HG02852 (cell line): ENCODE results near the gene CAD.
"Not testable (repeated sequence)": the region's sequence is repeated elsewhere in the genome, so short reads cannot be mapped to it uniquely, and the experiment has no call there.

ENCODE experiments used
- ATAC-seq: cut with Tn5 transposase; IDR thresholded peaks from one replicate; pipeline ENCODE4 v1.9.1; 2021; ENCODE audit warnings: mild to moderate bottlenecking, moderate library complexity; ENCODE audit not compliant: unreplicated experiment

Gene CAD

GRCh38 chr2:27251766-27252165 is 34.6 kb downstream of the CAD start:
- no peak for ATAC-seq

GRCh38 chr2:27255187-27255586 is 38.0 kb downstream of the CAD start:
- no peak for ATAC-seq

GRCh38 chr2:27255660-27256059 is 38.5 kb downstream of the CAD start:
- no peak for ATAC-seq

- no peak for ATAC-seq
These were observed 39.8 kb downstream of the CAD start for GRCh38 chr2:27256855-27257454.

GRCh38 chr2:27258051-27258450 is 40.9 kb downstream of the CAD start:
- ATAC-seq, result no peak

- ATAC-seq, result no peak
These were observed 44.2 kb downstream of the CAD start for GRCh38 chr2:27261241-27261925.

- ATAC-seq, result no peak
These were observed 44.7 kb downstream of the CAD start for GRCh38 chr2:27261926-27262298.

- ATAC-seq, result no peak
These were observed 45.5 kb downstream of the CAD start, which contains the start of gene SLC30A3 for GRCh38 chr2:27262379-27263286. Gene SLC30A3 (minus strand): TSS chr2:27263047. CDS start chr2:27262906, 141 bp downstream.

GRCh38 chr2:27263287-27264252 is 46.4 kb downstream of the CAD start:
- ATAC-seq, result no peak

- ATAC-seq, result no peak
These were observed 47.1 kb downstream of the CAD start for GRCh38 chr2:27264253-27264752.

GRCh38 chr2:27264753-27265535 is 47.8 kb downstream of the CAD start:
- ATAC-seq, result no peak

- ATAC-seq, result no peak
These were observed 48.3 kb downstream of the CAD start for GRCh38 chr2:27265536-27265870.

GRCh38 chr2:27268296-27268695 is 51.1 kb downstream of the CAD start:
- not testable (repeated sequence) for ATAC-seq

GRCh38 chr2:27270131-27270530 is 53.0 kb downstream of the CAD start:
- ATAC-seq, result no peak

- no peak for ATAC-seq
These were observed 53.5 kb downstream of the CAD start for GRCh38 chr2:27270670-27271069.

- ATAC-seq, result no peak
These were observed 54.6 kb downstream of the CAD start for GRCh38 chr2:27271631-27272340.

GRCh38 chr2:27272537-27273522 is 55.7 kb downstream of the CAD start:
- ATAC-seq, result not testable (repeated sequence)
